ENCODE measurements around the gene ZSCAN9.

DNA sequence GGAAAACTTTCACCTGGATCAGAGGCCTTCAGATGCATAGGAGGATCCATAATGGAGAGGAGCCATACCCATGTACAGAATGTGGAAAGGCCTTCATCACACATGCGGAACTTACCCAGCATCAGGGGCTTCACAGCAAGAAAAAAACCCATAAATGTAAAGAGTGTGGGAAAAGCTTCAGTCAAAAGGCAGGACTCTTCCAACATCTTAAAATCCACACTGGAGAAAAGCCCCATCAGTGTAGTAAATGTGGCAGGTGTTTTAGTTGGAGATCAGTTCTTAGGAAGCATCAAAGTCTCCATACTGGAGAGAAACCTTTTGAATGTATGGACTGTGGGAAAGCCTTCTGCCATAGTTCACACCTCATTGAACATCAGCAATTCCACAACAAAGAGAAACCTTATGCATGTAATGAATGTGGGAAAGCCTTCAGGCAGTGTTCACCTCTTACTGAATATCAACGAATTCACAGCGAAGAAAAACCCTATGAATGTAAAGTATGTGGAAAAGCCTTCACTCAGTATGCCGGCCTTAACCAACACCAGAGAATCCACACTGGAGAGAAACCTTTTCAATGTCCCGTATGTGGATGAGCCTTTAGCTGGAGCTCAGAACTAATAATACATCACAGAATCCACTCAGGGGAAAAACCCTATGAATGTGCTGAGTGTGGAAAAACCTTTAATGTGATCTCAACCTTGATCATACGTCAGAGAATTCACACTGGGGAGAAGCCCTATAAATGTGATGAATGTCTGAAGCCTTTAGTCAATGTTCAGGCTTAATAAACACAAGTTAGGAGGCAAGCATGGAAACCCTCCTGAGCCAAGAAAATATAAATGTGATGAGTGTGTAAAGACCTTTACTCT lies 36.7 kb upstream of the ZSCAN9 start:
- TF ChIP-seq POLR2AphosphoS5 (IDR thresholded peaks at IDR 0.05; ENCODE audit: low read depth), result no peak
- TF ChIP-seq, protein P1, sequence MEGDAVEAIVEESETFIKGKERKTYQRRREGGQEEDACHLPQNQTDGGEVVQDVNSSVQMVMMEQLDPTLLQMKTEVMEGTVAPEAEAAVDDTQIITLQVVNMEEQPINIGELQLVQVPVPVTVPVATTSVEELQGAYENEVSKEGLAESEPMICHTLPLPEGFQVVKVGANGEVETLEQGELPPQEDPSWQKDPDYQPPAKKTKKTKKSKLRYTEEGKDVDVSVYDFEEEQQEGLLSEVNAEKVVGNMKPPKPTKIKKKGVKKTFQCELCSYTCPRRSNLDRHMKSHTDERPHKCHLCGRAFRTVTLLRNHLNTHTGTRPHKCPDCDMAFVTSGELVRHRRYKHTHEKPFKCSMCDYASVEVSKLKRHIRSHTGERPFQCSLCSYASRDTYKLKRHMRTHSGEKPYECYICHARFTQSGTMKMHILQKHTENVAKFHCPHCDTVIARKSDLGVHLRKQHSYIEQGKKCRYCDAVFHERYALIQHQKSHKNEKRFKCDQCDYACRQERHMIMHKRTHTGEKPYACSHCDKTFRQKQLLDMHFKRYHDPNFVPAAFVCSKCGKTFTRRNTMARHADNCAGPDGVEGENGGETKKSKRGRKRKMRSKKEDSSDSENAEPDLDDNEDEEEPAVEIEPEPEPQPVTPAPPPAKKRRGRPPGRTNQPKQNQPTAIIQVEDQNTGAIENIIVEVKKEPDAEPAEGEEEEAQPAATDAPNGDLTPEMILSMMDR (IDR thresholded peaks at IDR 0.05; ENCODE audit: insufficient read depth, low read length), result no peak

Measured in HL-60 (cell line).